ENCODE measurements around the gene TMEM214. TPM values are rescaled to one million over a fixed set of nuclear protein-coding genes. Genes with fewer than 3 reads are reported as not detected.
A peak's percentile ranks its signal among the peaks of the same experiment; 100 is the strongest.

TMEM214 gene
- total and polyA plus RNA-seq, 4 donors, result 18.2 to 60.3 (median 40.1) TPM

GRCh38 chr2:27049422-27050280 is 16.9 kb downstream of the TMEM214 start:
- Histone ChIP-seq H3K27ac (ENCODE audit: low read depth, low read length) (peak overlapping the region; percentile 99), H3K4me1 (ENCODE audit: control insufficient read depth, insufficient read depth, low read length) (peaks cover 24% of the 10 kb centered on the region), H3K4me3 (ENCODE audit: low read depth, low read length) (peak overlapping the region; percentile 94), H3K27me3 (ENCODE audit: control insufficient read depth, insufficient read depth, low read length) (no peaks in the 10 kb centered on the region), H3K9me3 (ENCODE audit: control insufficient read depth, insufficient read depth, low read length) (no peaks in the 10 kb centered on the region), H3K36me3 (ENCODE audit: control insufficient read depth, insufficient read depth, low read length) (peaks cover 20% of the 10 kb centered on the region)
- 5% methylated on average over 50 of the region's 52 CpGs for WGBS (ENCODE audit: insufficient coverage)
- no peak for DNase-seq (ENCODE audit: low read depth in 4 of 6, low spot score in 6 of 6)

DNA sequence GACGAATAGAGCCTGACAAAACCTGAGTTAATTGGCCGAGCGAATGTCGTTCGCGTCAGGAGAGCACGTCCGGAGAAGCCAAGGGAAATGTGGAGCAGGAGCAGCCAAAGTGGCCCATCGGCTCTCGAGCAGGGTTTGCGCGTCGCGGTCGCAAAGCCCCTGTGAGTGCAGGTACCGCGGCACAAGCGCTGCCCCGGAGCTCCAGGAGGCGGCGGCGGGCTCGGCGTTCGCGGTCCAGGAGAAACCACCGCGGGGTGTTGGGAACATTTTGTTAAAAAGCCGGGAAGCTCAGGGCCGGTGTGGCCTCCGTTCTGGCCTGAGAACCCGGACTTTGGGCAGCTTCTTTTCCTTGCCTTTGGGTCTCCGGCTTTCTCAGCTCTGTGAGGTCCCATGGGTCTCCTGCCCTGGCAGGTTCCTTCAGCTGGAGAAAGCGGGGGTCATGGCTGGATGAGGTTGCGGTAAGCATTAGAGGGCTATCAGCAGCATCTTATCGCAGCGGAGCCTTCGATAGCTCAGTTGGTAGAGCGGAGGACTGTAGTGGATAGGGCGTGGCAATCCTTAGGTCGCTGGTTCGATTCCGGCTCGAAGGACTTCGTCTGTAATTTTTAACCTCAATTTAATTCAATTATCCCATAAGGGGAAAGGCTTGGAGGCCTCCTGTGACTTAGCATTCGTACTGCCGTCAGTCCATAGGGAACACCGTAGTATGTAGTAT is 17.7 kb downstream of the TMEM214 start:
- H3K27me3 ChIP-seq (ENCODE audit: control insufficient read depth, insufficient read depth, low read length), result no peaks in the 10 kb centered on the region
- under 1% methylated on average over 37 of the region's 48 CpGs for WGBS (ENCODE audit: insufficient coverage)

DNA sequence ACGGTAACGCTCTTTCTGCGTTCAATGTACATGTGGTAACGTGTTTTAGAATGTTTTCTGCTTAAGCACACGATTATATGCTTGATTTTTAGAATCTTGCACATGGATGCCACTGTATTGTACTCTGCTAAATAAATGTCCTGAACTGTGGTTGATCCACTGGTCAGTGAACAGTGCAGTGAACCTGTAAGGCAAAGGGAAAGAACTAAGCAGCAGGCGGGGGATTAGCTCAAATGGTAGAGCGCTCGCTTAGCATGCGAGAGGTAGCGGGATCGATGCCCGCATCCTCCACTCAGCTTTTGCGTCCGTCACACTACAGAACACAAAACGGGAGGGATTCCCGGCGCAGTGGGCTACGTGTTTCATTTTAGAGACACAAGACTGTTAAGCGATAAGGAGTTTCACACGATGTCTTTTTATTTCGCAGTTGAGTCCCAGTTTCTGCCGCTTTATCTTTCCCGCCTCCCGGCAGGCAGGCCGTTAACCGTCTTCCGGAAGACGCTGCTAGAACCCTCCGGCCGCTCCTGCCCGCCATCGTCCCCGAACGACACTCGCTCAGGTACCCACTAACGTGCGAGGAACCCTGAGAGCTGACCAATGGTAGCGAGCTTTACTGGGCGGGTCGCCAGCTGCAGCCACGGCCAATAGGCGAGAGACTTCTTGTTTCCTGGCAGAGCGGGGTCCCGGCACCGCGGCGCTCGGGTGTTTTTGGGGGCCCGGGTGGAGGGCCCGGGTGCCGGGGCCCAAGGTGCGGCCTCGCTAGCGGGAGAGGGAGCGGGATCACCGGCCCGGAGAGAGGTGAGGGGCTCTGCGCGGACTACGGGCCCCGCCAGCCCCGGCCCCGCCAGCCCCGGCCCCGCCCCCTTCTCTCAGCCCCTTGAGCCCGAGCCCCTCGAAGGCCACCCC is 18.5 kb downstream of the TMEM214 start, which contains the start of gene AGBL5:
AGBL5 (plus strand) TSS at position 673 of the 906 bp plus-strand sequence. CDS start 1,291 bp downstream, outside the sequence.
- peak; percentile 88 to 99 (median 94) for DNase-seq (ENCODE audit: low read depth in 4 of 6, low spot score in 6 of 6)
- Histone ChIP-seq H3K9me3 (ENCODE audit: control insufficient read depth, insufficient read depth, low read length) (no peaks in the 10 kb centered on the region), H3K4me3 (ENCODE audit: low read depth, low read length) (peak within 1 kb of the TSS; percentile 94), H3K27me3 (ENCODE audit: control insufficient read depth, insufficient read depth, low read length) (no peaks in the 10 kb centered on the region), H3K27ac (ENCODE audit: low read depth, low read length) (peak within 1 kb of the TSS; percentile 99), H3K36me3 (ENCODE audit: control insufficient read depth, insufficient read depth, low read length) (peaks cover 34% of the 10 kb centered on the region), H3K4me1 (ENCODE audit: control insufficient read depth, insufficient read depth, low read length) (peaks cover 24% of the 10 kb centered on the region)
- WGBS (ENCODE audit: insufficient coverage), result under 1% methylated on average over 62 of the region's 67 CpGs

More for the DNA sequence above, 17.7 kb downstream of the TMEM214 start:
- peaks cover 24% of the 10 kb centered on the region for H3K4me1 ChIP-seq (ENCODE audit: control insufficient read depth, insufficient read depth, low read length)
- peaks cover 28% of the 10 kb centered on the region for H3K36me3 ChIP-seq (ENCODE audit: control insufficient read depth, insufficient read depth, low read length)
- peak overlapping the region; percentile 99 for H3K27ac ChIP-seq (ENCODE audit: low read depth, low read length)
- peak in 5 of 6 donors; percentile 92 to 99 (median 95) for DNase-seq (ENCODE audit: low read depth in 4 of 6, low spot score in 6 of 6)
- peak overlapping the region; percentile 94 for H3K4me3 ChIP-seq (ENCODE audit: low read depth, low read length)
- no peaks in the 10 kb centered on the region for H3K9me3 ChIP-seq (ENCODE audit: control insufficient read depth, insufficient read depth, low read length)

DNA sequence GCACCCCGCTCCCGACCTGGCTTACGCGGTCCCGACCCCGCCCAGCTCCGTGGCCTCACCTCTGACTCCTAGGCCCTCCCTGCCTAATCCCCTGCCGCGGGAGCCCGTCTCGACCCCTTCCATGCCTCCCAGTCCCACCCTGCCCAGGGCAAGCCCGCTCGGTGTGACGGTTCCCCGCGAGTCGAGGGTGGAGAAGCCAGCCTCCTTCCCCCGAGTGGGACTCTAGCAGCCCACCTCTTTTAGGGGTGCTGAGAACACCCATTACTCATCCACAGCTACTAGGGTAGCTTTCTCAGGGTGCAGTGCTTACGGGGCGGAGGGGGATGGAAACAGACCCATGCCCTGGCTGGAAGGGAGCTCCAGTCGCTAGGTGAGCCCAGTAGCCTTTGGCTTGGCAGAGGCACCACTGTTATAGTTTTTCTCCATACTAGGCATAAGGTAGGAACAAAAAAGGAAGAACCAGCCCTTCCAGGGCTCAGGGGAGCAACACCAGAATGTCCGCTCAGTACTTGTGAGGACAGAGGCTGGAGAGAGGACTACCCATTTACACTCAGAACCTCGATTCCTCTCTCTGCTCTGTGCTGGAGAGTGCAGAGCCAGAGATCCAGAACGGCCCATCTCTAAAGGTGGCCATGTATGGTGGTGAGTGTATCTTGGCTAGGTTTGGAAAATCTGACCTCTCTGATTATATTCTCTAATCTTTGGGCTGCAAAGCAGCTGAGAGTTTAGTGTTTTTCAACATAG is 19.3 kb downstream of the TMEM214 start:
- H3K36me3 ChIP-seq (ENCODE audit: control insufficient read depth, insufficient read depth, low read length), result peaks cover 42% of the 10 kb centered on the region
- peak overlapping the region; percentile 94 for H3K4me3 ChIP-seq (ENCODE audit: low read depth, low read length)
- H3K27me3 ChIP-seq (ENCODE audit: control insufficient read depth, insufficient read depth, low read length), result no peaks in the 10 kb centered on the region
- peaks cover 24% of the 10 kb centered on the region for H3K4me1 ChIP-seq (ENCODE audit: control insufficient read depth, insufficient read depth, low read length)
- under 1% methylated on average over 18 of the region's 24 CpGs for WGBS (ENCODE audit: insufficient coverage)
- peak overlapping the region; percentile 99 for H3K27ac ChIP-seq (ENCODE audit: low read depth, low read length)
- no peaks in the 10 kb centered on the region for H3K9me3 ChIP-seq (ENCODE audit: control insufficient read depth, insufficient read depth, low read length)
- no peak for DNase-seq (ENCODE audit: low read depth in 4 of 6, low spot score in 6 of 6)

DNA sequence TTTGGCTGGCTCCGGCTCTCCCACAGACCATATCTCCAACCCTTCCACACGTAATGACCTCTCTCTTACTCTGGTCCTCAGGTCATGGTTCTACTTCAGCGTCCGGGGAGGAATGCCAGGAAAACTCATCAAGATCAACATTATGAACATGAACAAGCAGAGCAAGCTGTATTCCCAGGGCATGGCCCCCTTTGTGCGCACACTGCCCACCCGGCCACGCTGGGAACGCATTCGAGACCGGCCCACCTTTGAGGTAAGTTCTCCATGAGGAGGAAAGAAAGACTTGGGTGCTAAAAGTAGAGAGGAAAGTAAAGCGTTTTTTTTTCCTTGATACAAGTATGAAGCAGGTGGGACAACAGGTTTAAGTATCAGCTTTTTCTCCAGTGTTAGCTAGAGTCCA is 20.6 kb downstream of the TMEM214 start:
- 89% methylated on average over 11 of the region's 11 CpGs for WGBS (ENCODE audit: insufficient coverage)
- DNase-seq (ENCODE audit: low read depth in 4 of 6, low spot score in 6 of 6), result no peak
- peaks cover 24% of the 10 kb centered on the region for H3K4me1 ChIP-seq (ENCODE audit: control insufficient read depth, insufficient read depth, low read length)
- no peak overlapping the region for H3K4me3 ChIP-seq (ENCODE audit: low read depth, low read length)
- H3K27me3 ChIP-seq (ENCODE audit: control insufficient read depth, insufficient read depth, low read length), result no peaks in the 10 kb centered on the region
- H3K9me3 ChIP-seq (ENCODE audit: control insufficient read depth, insufficient read depth, low read length), result no peaks in the 10 kb centered on the region
- H3K27ac ChIP-seq (ENCODE audit: low read depth, low read length), result no peak overlapping the region
- H3K36me3 ChIP-seq (ENCODE audit: control insufficient read depth, insufficient read depth, low read length), result peaks cover 54% of the 10 kb centered on the region

- 85% methylated on average over 8 of the region's 8 CpGs for WGBS (ENCODE audit: insufficient coverage)
- Histone ChIP-seq H3K9me3 (ENCODE audit: control insufficient read depth, insufficient read depth, low read length) (no peaks in the 10 kb centered on the region), H3K27ac (ENCODE audit: low read depth, low read length) (no peak overlapping the region), H3K27me3 (ENCODE audit: control insufficient read depth, insufficient read depth, low read length) (no peaks in the 10 kb centered on the region), H3K4me3 (ENCODE audit: low read depth, low read length) (no peak overlapping the region), H3K4me1 (ENCODE audit: control insufficient read depth, insufficient read depth, low read length) (peaks cover 21% of the 10 kb centered on the region), H3K36me3 (ENCODE audit: control insufficient read depth, insufficient read depth, low read length) (peaks cover 58% of the 10 kb centered on the region)
- DNase-seq (ENCODE audit: low read depth in 4 of 6, low spot score in 6 of 6), result no peak
Measured at GRCh38 chr2:27053776-27054175, 21.0 kb downstream of the TMEM214 start.

- H3K27me3 ChIP-seq (ENCODE audit: control insufficient read depth, insufficient read depth, low read length), result no peaks in the 10 kb centered on the region
- peaks cover 67% of the 10 kb centered on the region for H3K36me3 ChIP-seq (ENCODE audit: control insufficient read depth, insufficient read depth, low read length)
- no peak overlapping the region for H3K4me3 ChIP-seq (ENCODE audit: low read depth, low read length)
- peaks cover 12% of the 10 kb centered on the region for H3K4me1 ChIP-seq (ENCODE audit: control insufficient read depth, insufficient read depth, low read length)
- DNase-seq (ENCODE audit: low read depth in 4 of 6, low spot score in 6 of 6), result no peak
- H3K27ac ChIP-seq (ENCODE audit: low read depth, low read length), result no peak overlapping the region
- no peaks in the 10 kb centered on the region for H3K9me3 ChIP-seq (ENCODE audit: control insufficient read depth, insufficient read depth, low read length)
- WGBS (ENCODE audit: insufficient coverage), result 95% methylated on average over 9 of the region's 11 CpGs
Measured at GRCh38 chr2:27054721-27055120, 22.0 kb downstream of the TMEM214 start.

GRCh38 chr2:27057184-27057583 is 24.4 kb downstream of the TMEM214 start:
- Histone ChIP-seq H3K27me3 (ENCODE audit: control insufficient read depth, insufficient read depth, low read length) (no peaks in the 10 kb centered on the region), H3K4me1 (ENCODE audit: control insufficient read depth, insufficient read depth, low read length) (peaks cover 5% of the 10 kb centered on the region), H3K9me3 (ENCODE audit: control insufficient read depth, insufficient read depth, low read length) (no peaks in the 10 kb centered on the region), H3K4me3 (ENCODE audit: low read depth, low read length) (no peak overlapping the region), H3K36me3 (ENCODE audit: control insufficient read depth, insufficient read depth, low read length) (peaks cover 77% of the 10 kb centered on the region), H3K27ac (ENCODE audit: low read depth, low read length) (no peak overlapping the region)
- no CpG with 5 or more reads among the region's 6 CpGs for WGBS (ENCODE audit: insufficient coverage)
- no peak for DNase-seq (ENCODE audit: low read depth in 4 of 6, low spot score in 6 of 6)
